Neutrophil (primary cell): ENCODE results near the gene KRTAP10-2.

Experiments
- H3K27ac ChIP-seq: fragments of 200-600 bp; sonication (generic); 2 replicates; pipeline ENCODE4 v1.5.1; 2016; ENCODE audit warnings: mild to moderate bottlenecking, moderate library complexity
- H3K27me3 ChIP-seq: fragments of 200-600 bp; sonication (generic); 2 replicates; pipeline ENCODE4 v1.6.0; 2016; ENCODE audit warnings: mild to moderate bottlenecking
- H3K36me3 ChIP-seq: fragments of 200-600 bp; sonication (generic); 2 replicates; pipeline ENCODE4 v1.5.1; 2017
- H3K4me1 ChIP-seq, 2 experiments: fragments of 200-600 bp in 1 of 2; sonication (generic) in 1 of 2; 1 replicate in 1 of 2; 2 replicates in 1 of 2; pipeline versions ENCODE4 v1.5.1 to v1.6.1; 2013 to 2016; ENCODE audit warnings: low read depth in 1 of 2, low read length in 1 of 2, mild to moderate bottlenecking in 1 of 2, moderate library complexity in 1 of 2; ENCODE audit not compliant: control insufficient read depth in 1 of 2, insufficient read depth in 1 of 2
- H3K4me3 ChIP-seq, 2 experiments: fragments of 200-600 bp in 1 of 2; sonication (generic) in 1 of 2; 1 replicate in 1 of 2; 2 replicates in 1 of 2; pipeline ENCODE4 v1.5.1; 2013 to 2016; ENCODE audit warnings: low read depth in 1 of 2, low read length in 1 of 2, mild to moderate bottlenecking in 1 of 2, moderate library complexity in 1 of 2
- H3K9me3 ChIP-seq: fragments of 200-600 bp; sonication (generic); 2 replicates; pipeline ENCODE4 v1.5.1; 2016
- CTCF ChIP-seq: fragments of 200-600 bp; sonication (generic); IDR thresholded peaks from 2 replicates; pipeline ENCODE4 v1.5.1; 2016; ENCODE audit warnings: antibody characterized with exemption

The KRTAP10-2 gene

GRCh38 chr21:44529503-44530125 lies 21.7 kb downstream of the KRTAP10-2 start:
- TF ChIP-seq CTCF, result no peak
- Histone ChIP-seq H3K36me3 (no peaks in the 10 kb centered on the region), H3K27me3 (no peaks in the 10 kb centered on the region), H3K9me3 (no peaks in the 10 kb centered on the region), H3K4me1 (peaks cover 2 to 4% of the 10 kb centered on the region in 2 experiments), H3K4me3 (no peak overlapping the region), H3K27ac (no peak overlapping the region)

GRCh38 chr21:44529011-44529421 lies 22.3 kb downstream of the KRTAP10-2 start:
- Histone ChIP-seq H3K9me3 (no peaks in the 10 kb centered on the region), H3K4me1 (no peaks in the 10 kb centered on the region), H3K36me3 (no peaks in the 10 kb centered on the region), H3K27ac (no peak overlapping the region), H3K27me3 (no peaks in the 10 kb centered on the region), H3K4me3 (no peak overlapping the region)
- no peak for TF ChIP-seq CTCF

GRCh38 chr21:44528634-44528995 lies 22.7 kb downstream of the KRTAP10-2 start:
- Histone ChIP-seq H3K4me3 (no peak overlapping the region), H3K27ac (no peak overlapping the region), H3K36me3 (no peaks in the 10 kb centered on the region), H3K9me3 (no peaks in the 10 kb centered on the region), H3K4me1 (no peaks in the 10 kb centered on the region), H3K27me3 (no peaks in the 10 kb centered on the region)
- no peak for TF ChIP-seq CTCF

- Histone ChIP-seq H3K4me3 (no peak overlapping the region), H3K4me1 (no peaks in the 10 kb centered on the region), H3K9me3 (no peaks in the 10 kb centered on the region), H3K27ac (no peak overlapping the region), H3K36me3 (no peaks in the 10 kb centered on the region), H3K27me3 (no peaks in the 10 kb centered on the region)
- TF ChIP-seq CTCF, result no peak
These were observed 23.2 kb downstream of the KRTAP10-2 start for GRCh38 chr21:44527983-44528633.

- no peaks in the 10 kb centered on the region for H3K36me3 ChIP-seq
- no peak for TF ChIP-seq CTCF
- H3K27me3 ChIP-seq, result no peaks in the 10 kb centered on the region
- H3K4me1 ChIP-seq, result no peaks in the 10 kb centered on the region
- no peak overlapping the region for H3K27ac ChIP-seq
- no peak overlapping the region for H3K4me3 ChIP-seq
- no peaks in the 10 kb centered on the region for H3K9me3 ChIP-seq
These were observed 23.9 kb downstream of the KRTAP10-2 start for GRCh38 chr21:44527156-44527982.
